ENCODE measurements around the gene FUT7.
A peak's percentile ranks its signal among the peaks of the same experiment; 100 is the strongest.

Gene FUT7

GRCh38 chr9:137031904-137032640 lies at the start of gene FUT7:
Gene FUT7, minus strand, starts transcription at chr9:137032088. Its CDS starts 97 bp downstream, at chr9:137031991.
- DNase-seq (ENCODE audit: low read depth) = no peak

- DNase-seq (ENCODE audit: low read depth) = no peak
Observed at GRCh38 chr9:137080260-137081122, 48.6 kb upstream of the FUT7 start.

GRCh38 chr9:137079401-137079787 lies 47.5 kb upstream of the FUT7 start:
- DNase-seq (ENCODE audit: low read depth) = no peak

GRCh38 chr9:137078701-137079400 lies 47.0 kb upstream of the FUT7 start:
- DNase-seq (ENCODE audit: low read depth) = no peak

- DNase-seq (ENCODE audit: low read depth) = no peak
Observed at GRCh38 chr9:137077758-137078693, 46.1 kb upstream of the FUT7 start.

- DNase-seq (ENCODE audit: low read depth) = peak; percentile 37
Observed at GRCh38 chr9:137077010-137077747, 45.3 kb upstream of the FUT7 start, which contains the start of gene UAP1L1. Gene UAP1L1, plus strand, starts transcription at chr9:137077517. Its CDS starts 16 bp downstream, at chr9:137077533.

- no peak for DNase-seq (ENCODE audit: low read depth)
Observed at GRCh38 chr9:137076636-137077009, 44.7 kb upstream of the FUT7 start.

- no peak for DNase-seq (ENCODE audit: low read depth)
Observed at GRCh38 chr9:137075275-137075775, 43.4 kb upstream of the FUT7 start.

GRCh38 chr9:137074657-137075274 lies 42.9 kb upstream of the FUT7 start:
- DNase-seq (ENCODE audit: low read depth) = no peak

- DNase-seq (ENCODE audit: low read depth) = no peak
Observed at GRCh38 chr9:137073992-137074399, 42.1 kb upstream of the FUT7 start.

GRCh38 chr9:137071282-137071681 lies 39.4 kb upstream of the FUT7 start:
- no peak for DNase-seq (ENCODE audit: low read depth)

- no peak for DNase-seq (ENCODE audit: low read depth)
Observed at GRCh38 chr9:137070906-137071275, 39.0 kb upstream of the FUT7 start.

GRCh38 chr9:137070201-137070905 lies 38.5 kb upstream of the FUT7 start, which contains the start of gene SAPCD2:
Gene SAPCD2, minus strand, starts transcription at chr9:137070557. Its CDS starts 97 bp downstream, at chr9:137070460.
- DNase-seq (ENCODE audit: low read depth) = peak; percentile 68

- DNase-seq (ENCODE audit: low read depth) = no peak
Observed at GRCh38 chr9:137069508-137070091, 37.7 kb upstream of the FUT7 start.

GRCh38 chr9:137068539-137069507 lies 36.9 kb upstream of the FUT7 start:
- DNase-seq (ENCODE audit: low read depth) = no peak

- DNase-seq (ENCODE audit: low read depth) = peak; percentile 70
Observed at GRCh38 chr9:137067860-137068538, 36.1 kb upstream of the FUT7 start.

Measured in stimulated activated CD8-positive, alpha-beta memory T cell treated with anti-CD3 and anti-CD28 coated beads, Interleukin-12 subunit alpha, Interleukin-12 subunit beta, amount 100 ng/mL, for 4 hours (primary cell).